Suprapubic skin (tissue), 3 donors: Measurements from ENCODE around the gene BNC2.

Source experiments
- EP300 ChIP-seq: sonication (generic); formaldehyde crosslinking; IDR thresholded peaks from one replicate; pipeline ENCODE4 v1.6.1; 2017; ENCODE audit warnings: antibody characterized with exemption
- POLR2A ChIP-seq, 2 donors: fragments of 450-650 bp; IDR thresholded peaks; one replicate each; pipeline ENCODE4 v1.6.1; 2017; ENCODE audit warnings: antibody characterized with exemption in 2 of 2, mild to moderate bottlenecking in 2 of 2, moderate library complexity in 2 of 2
- TF ChIP-seq, protein P1 (sequence below), 2 donors: fragments of 200-600 bp in 1 of 2; fragments of 450-650 bp in 1 of 2; sonication (generic) in 1 of 2; IDR thresholded peaks; one replicate each; pipeline ENCODE4 v1.5.1; 2016 to 2019; ENCODE audit warnings: antibody characterized with exemption in 2 of 2, mild to moderate bottlenecking in 1 of 2, moderate library complexity in 1 of 2

DNA sequence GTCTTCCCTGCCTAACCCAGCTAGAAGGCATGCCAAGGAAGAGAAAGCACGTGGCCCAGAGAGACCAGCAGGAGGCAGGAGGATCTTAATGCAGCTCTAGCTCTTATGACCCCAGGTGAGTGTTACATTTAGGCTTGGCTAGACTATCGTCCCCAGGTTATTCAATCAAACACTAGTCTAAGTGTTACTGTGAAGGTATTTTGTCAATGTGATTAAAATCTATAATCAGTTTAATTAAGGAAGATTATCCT lies 483.7 kb downstream of the BNC2 start:
- TF ChIP-seq, protein P1, sequence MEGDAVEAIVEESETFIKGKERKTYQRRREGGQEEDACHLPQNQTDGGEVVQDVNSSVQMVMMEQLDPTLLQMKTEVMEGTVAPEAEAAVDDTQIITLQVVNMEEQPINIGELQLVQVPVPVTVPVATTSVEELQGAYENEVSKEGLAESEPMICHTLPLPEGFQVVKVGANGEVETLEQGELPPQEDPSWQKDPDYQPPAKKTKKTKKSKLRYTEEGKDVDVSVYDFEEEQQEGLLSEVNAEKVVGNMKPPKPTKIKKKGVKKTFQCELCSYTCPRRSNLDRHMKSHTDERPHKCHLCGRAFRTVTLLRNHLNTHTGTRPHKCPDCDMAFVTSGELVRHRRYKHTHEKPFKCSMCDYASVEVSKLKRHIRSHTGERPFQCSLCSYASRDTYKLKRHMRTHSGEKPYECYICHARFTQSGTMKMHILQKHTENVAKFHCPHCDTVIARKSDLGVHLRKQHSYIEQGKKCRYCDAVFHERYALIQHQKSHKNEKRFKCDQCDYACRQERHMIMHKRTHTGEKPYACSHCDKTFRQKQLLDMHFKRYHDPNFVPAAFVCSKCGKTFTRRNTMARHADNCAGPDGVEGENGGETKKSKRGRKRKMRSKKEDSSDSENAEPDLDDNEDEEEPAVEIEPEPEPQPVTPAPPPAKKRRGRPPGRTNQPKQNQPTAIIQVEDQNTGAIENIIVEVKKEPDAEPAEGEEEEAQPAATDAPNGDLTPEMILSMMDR (IDR thresholded peaks at IDR 0.05) = no peak
- TF ChIP-seq POLR2A (IDR thresholded peaks at IDR 0.05) = no peak
- TF ChIP-seq EP300 = no peak
